NCI-H526 (cell line): ENCODE results near the gene SERPINB6.
"Not testable (repeated sequence)": the region's sequence is repeated elsewhere in the genome, so short reads cannot be mapped to it uniquely, and the experiment has no call there.

Source experiments
- DNase-seq, 2 experiments: peaks; one replicate each; lab custom pipeline; 2025; lab: John Stamatoyannopoulos, UW

Gene SERPINB6

GRCh38 chr6:2958776-2959175 lies 12.6 kb downstream of the SERPINB6 start:
- no peak for DNase-seq

GRCh38 chr6:2958331-2958711 lies 13.0 kb downstream of the SERPINB6 start:
- DNase-seq: no peak

- DNase-seq: no peak
Measured at GRCh38 chr6:2957696-2958330, 13.6 kb downstream of the SERPINB6 start.

GRCh38 chr6:2956930-2957685 lies 14.3 kb downstream of the SERPINB6 start:
- DNase-seq: no peak

GRCh38 chr6:2953098-2953497 lies 18.3 kb downstream of the SERPINB6 start:
- DNase-seq: no peak

GRCh38 chr6:2952557-2953095 lies 18.7 kb downstream of the SERPINB6 start:
- DNase-seq: peak; percentile 83 to 91

GRCh38 chr6:2951728-2952127 lies 19.6 kb downstream of the SERPINB6 start:
- DNase-seq: no peak

GRCh38 chr6:2950713-2951112 lies 20.7 kb downstream of the SERPINB6 start:
- DNase-seq: no peak

- no peak for DNase-seq
Measured at GRCh38 chr6:2949536-2950083, 21.8 kb downstream of the SERPINB6 start.

GRCh38 chr6:2949121-2949520 lies 22.2 kb downstream of the SERPINB6 start:
- no peak for DNase-seq

- no peak for DNase-seq
Measured at GRCh38 chr6:2948228-2949025, 22.9 kb downstream of the SERPINB6 start.

- no peak for DNase-seq
Measured at GRCh38 chr6:2947445-2947844, 23.9 kb downstream of the SERPINB6 start.

- DNase-seq: peak in 1 of 2 experiments; percentile 67
Measured at GRCh38 chr6:2945153-2945452, 26.3 kb downstream of the SERPINB6 start.

- DNase-seq: peak in 1 of 2 experiments; percentile 41
Measured at GRCh38 chr6:2944405-2945152, 26.8 kb downstream of the SERPINB6 start.

GRCh38 chr6:2943564-2943955 lies 27.8 kb downstream of the SERPINB6 start:
- DNase-seq: no peak

GRCh38 chr6:2942914-2943563 lies 28.3 kb downstream of the SERPINB6 start:
- no peak for DNase-seq

GRCh38 chr6:2942116-2942515 lies 29.3 kb downstream of the SERPINB6 start:
- DNase-seq: not testable (repeated sequence)

GRCh38 chr6:2940851-2941250 lies 30.5 kb downstream of the SERPINB6 start:
- DNase-seq: no peak

GRCh38 chr6:2940010-2940850 lies 31.1 kb downstream of the SERPINB6 start:
- no peak for DNase-seq

GRCh38 chr6:2939315-2940009 lies 31.9 kb downstream of the SERPINB6 start:
- DNase-seq: no peak
